GM19035 (cell line): Measurements from ENCODE around the gene C19orf53.
"Not testable (repeated sequence)": the region's sequence is repeated elsewhere in the genome, so short reads cannot be mapped to it uniquely, and the experiment has no call there.

Experiments
- ATAC-seq: cut with Tn5 transposase; IDR thresholded peaks from one replicate; pipeline ENCODE4 v1.9.1; 2021; ENCODE audit not compliant: unreplicated experiment

The C19orf53 gene

DNA sequence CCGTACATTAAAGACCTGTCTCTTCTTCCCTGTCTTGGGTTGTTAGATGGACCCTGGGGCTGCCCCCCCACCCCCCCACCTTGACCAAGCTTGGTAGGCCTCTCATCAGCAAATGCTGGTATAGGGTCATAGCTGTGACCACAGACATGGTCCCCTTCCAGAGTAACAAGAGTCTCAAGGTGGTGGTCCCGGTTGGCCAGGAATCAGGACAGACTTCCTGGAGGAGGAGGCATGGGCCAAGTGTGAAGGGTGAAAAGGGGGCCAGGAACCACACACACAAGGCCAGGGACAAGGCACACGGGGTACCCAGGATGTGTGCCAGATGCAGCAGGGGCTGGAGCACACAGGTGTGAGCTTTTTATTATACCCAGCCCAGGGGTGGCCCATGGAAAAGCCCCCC is 11.0 kb upstream of the C19orf53 start:
- ATAC-seq = no peak

DNA sequence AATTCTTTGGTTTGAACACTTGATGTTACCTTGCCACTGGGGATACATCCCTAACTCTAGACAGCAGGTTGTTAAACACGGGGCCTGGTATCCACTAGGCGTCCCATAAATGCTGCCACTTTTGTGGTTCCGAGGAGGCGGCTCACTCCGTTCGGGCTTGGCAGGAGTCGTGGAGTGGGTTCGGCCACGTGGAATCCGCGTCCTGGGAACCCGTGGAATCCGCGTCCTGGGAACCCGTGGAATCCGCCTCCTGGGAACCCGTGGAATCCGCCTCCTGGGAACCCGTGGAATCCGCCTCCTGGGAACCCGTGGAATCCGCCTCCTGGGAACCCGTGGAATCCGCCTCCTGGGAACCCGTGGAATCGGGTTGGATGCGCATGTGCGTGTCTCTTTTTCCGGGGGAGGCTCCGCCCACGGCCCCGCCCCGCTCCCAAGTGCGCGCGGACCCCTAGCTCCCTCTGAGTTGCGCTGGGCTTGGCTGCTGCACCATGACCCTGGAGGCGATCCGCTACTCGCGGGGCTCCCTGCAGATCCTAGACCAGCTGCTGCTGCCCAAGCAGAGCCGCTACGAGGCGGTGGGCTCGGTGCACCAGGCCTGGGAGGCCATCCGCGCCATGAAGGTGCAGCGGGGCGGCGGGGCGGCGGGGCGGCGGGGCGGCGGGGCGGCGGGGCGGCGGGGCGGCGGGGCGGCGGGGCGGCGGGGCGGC is 10.0 kb upstream of the C19orf53 start, which contains the start of gene MRI1:
MRI1 (plus strand) TSS at position 422 of the 707 bp plus-strand sequence; CDS start at position 489, 67 bp downstream.
- peak; percentile 65 for ATAC-seq

DNA sequence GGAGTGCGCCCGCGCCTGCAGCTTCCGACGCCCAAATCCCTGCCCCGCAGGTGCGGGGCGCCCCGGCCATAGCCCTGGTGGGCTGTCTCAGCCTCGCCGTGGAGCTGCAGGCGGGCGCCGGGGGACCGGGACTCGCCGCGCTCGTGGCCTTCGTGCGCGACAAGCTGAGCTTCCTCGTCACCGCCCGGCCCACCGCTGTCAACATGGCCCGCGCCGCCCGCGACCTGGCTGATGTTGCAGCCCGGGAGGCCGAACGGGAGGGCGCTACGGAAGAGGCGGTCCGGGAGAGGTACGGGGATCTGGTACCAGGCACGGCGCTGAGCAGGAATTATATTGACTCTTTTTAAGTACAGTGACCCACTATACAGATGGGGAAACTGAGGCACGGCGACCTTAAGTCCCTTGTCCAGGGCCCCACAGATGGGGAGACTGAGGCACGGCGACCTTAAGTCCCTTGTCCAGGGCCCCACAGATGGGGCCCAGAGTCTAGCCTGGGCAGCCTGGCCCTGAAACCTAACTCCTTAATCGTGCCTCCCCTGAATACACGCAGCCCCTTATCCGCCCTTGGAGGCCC is 9.3 kb upstream of the C19orf53 start:
- peak; percentile 19 for ATAC-seq

DNA sequence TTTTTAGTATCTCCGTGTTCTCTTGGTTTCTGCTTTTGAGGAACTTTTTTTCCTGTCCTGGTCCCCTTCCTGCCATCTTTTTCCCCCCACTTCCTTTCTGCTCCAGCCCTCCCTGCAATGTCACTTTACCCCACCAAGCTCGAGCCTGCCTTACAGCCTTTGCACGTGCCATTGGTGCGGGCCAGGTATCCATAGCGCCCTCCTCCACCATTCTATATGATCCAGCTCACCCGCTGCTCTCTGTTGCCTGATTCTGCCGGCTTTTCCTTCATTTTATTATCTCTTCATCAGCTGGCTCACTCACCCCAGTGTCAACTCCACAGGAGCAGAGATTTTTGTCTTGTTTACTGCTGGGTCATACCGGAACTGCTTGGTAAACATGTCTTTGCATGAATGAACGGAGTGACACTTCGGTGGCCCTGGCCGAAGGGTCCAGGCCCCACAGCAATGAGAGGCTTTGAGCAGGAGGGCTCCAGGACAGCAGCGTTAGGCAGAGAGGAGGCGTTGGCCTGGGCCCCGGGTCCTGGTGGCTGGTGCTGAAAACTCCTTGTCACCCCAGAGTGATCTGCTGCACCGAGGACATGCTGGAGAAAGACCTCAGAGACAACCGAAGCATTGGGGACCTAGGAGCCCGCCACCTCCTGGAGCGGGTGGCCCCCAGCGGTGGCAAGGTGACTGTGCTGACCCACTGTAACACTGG is 8.7 kb upstream of the C19orf53 start:
- ATAC-seq = no peak

DNA sequence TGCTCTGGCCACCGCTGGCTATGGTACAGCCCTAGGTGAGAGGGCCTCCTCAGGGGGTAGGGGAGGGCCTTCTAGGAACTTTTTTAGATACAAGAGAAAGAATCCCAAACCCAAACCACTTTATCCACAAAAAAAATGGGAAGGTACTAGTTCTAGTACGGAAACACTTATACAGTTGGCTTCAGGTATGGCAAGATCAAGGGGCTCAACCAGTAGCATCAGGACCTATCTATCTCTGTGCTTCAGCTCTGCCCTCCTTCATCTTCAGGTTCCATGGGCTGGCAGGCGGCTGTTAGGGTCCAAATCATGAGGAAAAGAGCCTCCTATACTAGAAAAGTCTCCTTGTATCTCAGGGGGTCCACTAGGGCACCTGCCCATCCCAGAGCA is 8.2 kb upstream of the C19orf53 start:
- ATAC-seq = no peak

DNA sequence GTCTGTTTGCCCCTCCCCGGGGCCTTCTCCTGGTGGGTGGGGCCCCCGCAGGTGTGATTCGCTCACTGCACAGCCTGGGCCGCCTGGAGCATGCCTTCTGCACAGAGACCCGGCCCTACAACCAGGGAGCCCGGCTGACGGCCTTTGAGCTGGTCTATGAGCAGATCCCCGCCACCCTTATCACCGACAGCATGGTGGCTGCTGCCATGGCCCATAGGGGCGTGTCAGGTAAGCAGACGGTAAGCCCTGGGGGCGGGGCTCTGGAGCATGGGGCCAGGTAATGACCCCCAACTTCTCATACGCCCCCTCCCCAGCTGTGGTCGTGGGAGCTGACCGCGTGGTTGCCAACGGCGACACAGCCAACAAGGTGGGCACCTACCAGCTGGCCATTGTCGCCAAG is 5.7 kb upstream of the C19orf53 start:
- no peak for ATAC-seq

DNA sequence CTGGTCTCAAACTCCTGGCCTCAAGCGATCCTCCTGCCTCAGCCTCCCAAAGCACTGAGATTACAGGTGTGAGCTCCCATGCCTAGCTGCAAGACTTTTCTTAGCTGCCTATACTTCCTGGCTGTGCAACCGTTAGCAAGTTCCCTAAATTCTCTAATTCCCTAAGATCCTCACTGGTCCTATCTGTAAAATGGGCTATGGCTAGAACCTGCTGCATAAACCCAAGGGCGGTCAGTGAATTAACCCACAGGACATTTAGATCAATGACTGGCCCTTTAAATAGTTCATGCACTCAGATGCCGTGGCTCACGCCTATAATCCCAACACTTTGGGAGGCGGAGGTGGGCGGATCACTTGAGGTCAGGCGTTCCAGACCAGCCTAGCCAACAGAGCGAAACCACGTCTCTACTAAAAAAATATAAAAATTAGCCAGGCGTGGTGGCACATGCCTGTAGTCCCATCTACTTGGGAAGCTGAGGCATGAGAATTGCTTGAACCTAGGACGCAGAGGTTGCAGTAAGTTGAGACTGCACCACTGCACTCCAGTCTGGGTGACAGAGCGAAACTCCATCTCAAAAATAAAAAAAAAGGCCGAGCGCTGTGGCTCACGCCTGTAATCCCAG is 4.1 kb upstream of the C19orf53 start:
- no peak for ATAC-seq

DNA sequence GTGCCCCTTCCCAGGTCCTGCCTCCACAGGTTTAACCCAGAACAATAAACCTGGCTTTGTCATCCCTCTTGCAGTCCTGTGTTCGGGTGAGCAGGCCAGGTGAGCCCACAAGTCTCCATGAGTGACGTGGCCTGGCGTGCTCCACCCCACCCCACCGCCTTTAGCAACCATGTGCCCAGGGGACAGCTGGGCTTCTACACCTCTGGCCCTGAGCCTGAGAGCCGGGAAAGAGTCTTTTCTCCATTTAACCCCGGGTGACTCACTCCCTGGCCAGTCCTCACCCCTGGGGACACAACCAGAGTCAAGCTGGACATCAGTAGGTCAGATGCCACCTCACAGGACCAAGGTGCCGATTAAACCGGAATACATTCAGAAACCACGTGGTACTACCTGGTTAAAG is 4.1 kb downstream of the C19orf53 start:
- no peak for ATAC-seq

DNA sequence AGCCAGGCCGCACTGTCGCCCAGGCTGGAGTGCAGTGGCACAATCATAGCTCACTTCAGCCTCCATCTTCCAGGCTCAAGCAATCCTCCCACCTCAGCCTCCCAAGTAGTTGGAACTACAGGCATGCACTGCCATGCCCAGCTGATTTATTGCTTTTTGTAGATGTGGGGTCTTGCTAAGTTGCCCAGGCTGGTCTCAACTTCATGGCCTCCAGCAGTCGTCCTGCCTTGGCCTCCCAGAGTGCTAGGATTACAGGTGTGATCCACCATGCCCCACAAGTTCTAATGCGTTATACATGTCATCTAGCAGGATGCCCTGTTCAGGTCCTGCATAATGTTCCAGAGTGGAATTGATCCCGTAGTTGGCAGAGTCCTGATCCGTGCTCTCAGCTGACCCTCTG is 4.6 kb downstream of the C19orf53 start:
- ATAC-seq = no peak

DNA sequence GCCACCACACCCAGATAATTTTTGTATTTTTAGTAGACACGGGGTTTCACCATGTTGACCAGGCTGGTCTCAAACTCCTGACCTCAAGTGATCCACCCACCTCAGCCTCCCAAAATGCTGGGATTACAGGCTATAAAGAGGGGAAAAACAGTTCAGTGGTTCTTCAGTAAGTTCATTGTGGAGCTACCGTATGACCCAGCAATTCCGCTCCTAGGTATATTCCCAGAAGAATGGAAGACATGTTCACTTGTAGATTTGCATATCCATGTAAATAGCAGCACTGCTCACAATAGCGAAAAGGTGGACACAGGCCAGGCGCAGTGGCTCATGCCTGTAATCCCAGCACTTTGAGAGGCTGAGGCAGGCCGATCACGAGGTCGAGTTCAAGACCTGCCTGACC is 5.5 kb downstream of the C19orf53 start:
- not testable (repeated sequence) for ATAC-seq

DNA sequence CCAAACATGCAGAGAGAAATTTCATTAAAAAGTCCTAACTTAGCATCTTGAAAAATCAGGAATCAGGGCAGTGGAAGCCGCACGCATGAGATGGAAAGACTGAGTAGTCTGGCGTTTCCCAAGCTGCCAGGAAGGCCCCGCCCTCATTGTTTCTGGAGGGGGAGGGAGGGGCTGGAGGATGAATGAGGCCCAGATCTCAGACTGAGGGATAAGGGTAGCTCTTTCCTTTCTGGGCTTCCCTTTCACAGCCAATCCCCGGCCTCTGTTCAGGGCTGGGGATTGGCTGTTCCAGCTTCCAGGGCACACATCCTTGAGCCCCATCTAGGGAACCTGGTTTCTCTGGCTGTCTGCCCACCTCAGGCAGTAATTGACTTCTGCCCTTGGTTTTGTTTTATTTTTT is 7.3 kb downstream of the C19orf53 start:
- no peak for ATAC-seq

DNA sequence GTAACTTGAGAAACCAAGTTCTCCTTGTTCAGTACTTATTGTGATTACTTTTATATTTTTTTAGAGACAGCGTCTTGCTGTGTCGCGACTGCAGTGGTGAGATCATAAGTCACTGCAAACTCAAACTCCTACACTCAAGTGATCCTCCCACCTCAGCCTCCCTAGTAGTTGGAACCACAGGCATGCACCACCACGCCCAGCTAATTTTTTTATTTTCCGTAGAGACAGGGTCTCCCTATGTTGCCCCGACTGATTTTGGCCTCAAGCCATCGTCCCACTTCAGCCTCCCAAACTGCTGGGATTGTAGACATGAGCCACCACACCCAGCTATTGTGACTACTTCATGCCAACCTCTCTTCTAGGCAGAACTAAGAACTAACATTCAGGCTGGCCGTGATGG is 8.3 kb downstream of the C19orf53 start:
- ATAC-seq = no peak

DNA sequence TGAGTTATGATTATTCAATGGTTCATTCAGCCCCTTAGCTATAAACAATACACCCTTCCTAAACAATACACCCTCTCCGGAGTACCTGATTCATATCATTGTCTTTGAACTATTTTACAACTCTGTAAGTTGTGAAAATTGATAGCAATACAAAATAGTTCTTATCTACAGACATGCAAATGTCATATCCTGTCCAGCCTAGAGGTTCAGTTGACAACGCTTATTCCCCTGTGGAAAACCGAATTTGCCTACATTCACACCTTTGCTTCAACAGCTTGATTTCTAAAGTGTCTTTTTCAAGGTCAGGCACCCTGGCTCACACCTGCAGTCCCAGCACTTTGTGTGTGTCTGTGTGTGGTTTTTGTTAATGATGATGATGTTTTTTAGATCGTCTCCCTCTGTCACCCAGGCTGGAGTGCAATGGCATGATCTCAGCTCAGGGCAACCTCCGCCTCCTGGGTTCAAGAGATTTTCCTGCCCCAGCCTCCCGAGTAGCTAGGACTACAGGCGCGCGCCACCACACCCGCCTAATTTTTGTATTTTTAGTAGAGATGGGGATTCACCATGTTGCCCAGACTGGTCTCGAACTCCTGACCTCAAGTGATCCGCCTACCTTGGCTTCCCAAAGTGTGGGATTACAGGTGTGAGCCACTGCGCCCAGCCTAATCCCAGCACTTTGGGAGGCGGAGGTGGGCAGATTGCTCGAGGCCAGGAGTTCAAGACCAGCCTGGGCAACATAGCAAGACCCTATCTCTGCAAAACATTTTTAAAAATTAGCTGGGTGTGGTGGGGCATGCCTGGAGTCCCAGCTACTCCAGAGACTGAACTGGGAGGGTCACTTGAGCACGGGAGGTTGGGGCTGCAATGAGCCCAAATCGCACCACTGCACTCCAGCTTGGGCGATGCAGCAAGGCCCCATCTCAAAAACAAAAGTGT is 9.6 kb downstream of the C19orf53 start:
- ATAC-seq = no peak

DNA sequence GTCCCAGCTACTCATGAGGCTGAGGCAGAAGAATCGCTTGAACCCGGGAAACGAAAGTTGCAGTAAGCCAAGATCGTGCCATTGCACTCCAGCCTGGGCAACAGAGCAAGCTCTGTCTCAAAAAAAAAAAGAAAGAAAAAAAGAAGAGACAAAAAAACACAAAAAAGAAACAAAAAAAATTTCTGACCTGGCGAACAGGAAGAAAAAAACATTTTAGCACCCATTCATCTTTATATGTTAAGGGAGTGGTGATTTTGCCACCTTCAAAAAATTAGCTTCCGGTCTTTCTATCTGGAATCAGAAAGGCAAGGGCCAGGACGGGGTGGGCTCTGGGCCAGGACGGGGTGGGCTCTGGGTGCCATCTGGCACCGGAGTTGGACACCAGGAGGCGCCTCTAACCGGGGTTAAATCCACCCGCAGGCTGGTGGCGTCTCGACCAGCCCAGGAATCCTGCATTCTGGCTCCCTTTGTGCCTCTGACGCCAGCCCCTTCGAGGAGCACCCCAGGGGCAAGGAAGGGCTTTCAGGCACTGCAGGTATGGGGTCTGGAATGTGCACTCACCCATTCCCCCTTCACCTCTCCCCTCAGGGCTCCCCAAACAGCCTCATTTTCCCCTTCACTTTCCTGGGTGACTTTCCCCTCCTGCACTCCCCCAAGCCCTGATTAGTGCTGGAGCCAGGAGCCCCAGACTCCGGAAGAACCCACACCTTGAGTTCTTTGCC is 10.6 kb downstream of the C19orf53 start:
- ATAC-seq = no peak

DNA sequence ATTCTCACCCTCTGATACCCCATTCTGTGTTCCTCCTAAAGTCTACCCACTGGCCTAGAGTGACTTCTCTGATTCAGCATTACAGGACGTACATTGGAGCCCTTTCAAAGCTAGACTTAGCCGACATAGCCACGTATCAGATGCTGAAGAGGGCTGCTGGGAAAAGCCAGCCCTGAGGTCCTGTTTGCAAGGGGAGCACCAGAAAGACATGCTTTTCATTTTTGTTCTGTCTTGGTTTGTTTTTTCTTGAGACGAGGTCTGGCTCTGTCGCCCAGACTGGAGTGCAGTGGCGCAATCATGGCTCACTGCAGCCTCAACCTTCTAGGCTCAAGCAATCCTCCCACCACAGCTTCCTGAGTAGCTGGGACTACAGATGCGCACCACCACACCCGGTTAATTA is 14.7 kb downstream of the C19orf53 start:
- no peak for ATAC-seq

DNA sequence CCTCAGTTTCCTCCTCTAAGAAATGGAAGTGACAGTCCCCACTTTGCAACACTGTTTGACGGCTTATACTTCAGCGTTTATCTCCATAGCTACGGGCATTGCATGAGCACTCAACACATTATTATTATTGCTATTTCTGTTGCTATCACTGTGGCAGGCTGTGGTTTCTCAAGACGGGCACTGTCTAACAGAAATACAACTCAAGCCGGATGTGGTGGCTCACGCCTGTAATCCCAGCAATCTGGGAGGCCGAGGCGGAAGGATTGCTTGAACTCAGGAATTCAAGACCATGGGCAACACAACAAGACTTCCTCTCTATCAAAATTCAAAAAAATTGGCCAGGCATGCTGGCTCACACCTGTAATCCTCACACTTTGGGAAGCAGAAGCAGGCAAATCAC is 16.1 kb downstream of the C19orf53 start:
- no peak for ATAC-seq

DNA sequence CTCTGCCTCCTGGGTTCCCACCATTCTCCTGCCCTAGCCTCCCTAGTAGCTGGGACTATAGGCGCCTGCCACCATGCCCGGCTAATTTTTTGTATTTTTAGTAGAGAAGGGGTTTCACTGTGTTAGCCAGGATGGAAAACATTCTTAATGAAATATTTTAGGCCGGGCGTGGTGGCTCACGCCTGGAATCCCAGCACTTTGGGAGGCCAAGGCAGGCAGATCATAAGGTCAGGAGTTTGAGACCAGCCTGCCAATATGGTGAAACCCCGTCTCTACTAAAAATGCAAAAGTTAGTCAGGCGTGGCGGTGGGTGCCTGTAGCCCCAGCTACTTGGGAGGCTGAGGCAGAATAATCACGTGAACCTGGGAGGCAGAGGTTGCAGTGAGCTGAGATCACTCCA is 19.1 kb downstream of the C19orf53 start:
- ATAC-seq = not testable (repeated sequence)

DNA sequence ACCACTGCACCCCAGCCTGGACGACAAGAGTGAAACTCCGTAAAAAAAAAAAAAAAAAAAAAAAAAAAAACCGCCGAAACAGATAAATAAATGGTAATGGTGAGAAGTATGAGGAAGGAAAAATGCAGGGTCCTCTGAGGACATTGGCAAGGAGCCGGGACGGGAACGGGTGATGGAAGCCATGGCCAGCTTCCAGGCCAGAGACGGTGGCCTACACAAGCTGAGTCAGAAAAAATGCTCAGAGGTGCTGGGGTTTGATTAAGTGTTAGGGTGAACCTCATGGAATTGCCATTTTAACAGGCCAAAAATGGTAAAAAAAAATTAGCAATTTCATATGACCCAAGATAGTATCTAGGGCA is 20.1 kb downstream of the C19orf53 start:
- no peak for ATAC-seq

DNA sequence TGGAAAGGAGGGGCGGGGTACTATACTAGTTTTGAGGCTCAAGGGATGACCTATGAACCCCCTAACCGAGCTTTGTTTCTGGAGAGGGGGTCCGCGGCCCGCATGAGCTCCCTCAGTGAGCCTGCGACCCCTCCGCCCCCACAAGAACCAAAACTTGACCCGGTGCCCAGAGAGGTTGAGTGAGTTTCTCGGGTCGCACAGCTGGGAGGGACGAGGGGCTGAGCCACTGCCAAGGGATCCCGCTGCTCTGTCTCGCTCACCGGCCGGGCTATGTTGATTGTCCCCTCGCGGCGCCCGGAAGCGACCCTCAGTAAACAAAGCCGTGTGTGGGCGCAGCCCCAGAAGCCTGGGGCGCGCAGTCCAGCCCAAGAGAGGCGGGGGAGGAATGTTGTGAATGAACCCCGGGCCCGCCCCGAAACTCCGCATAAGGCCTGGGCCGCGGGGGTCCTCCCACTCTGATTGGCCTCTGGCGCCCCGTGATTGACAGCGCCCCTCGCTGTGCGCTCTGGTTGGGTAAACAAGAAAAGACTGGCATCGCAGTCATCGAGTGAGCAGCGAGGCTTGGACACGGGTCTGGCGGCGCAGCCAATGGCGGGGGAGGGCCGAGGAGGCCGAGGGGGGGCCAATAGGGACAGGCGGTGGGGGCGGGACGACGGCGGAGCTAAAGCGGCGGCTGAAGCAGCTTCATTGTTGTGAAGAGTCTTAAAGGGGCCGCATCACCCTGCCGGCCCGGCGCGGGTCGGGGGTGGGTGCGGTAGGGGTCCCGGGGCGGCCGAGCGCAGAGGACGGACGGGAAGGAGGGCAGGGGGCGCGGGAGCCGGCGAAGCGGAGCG is 20.7 kb downstream of the C19orf53 start, which contains the start of gene ZSWIM4:
ZSWIM4 (plus strand) TSS at position 687 of the 833 bp plus-strand sequence. CDS start 206 bp downstream, outside the sequence.
- ATAC-seq = peak; percentile 92
